DMS153 treated with DMSO at 0.1 percent for 48 hours (cell line): ENCODE results near the gene SYPL2.
"Not testable (repeated sequence)": the region's sequence is repeated elsewhere in the genome, so short reads cannot be mapped to it uniquely, and the experiment has no call there.

Experiments used
- DNase-seq: peaks from one replicate; lab custom pipeline; 2025; ENCODE audit not compliant: unreplicated experiment; lab: John Stamatoyannopoulos, UW

The SYPL2 gene

GRCh38 chr1:109470245-109470644 lies 3.9 kb downstream of the SYPL2 start:
- no peak for DNase-seq

- DNase-seq = no peak
These were observed 6.4 kb downstream of the SYPL2 start for GRCh38 chr1:109472779-109473178.

GRCh38 chr1:109473284-109474057 lies 7.1 kb downstream of the SYPL2 start:
- not testable (repeated sequence) for DNase-seq

- DNase-seq = no peak
These were observed 8.4 kb downstream of the SYPL2 start for GRCh38 chr1:109474697-109475096.

- no peak for DNase-seq
These were observed 8.9 kb downstream of the SYPL2 start for GRCh38 chr1:109475261-109475660.

GRCh38 chr1:109476825-109477224 lies 10.5 kb downstream of the SYPL2 start:
- DNase-seq = no peak

GRCh38 chr1:109477821-109478220 lies 11.5 kb downstream of the SYPL2 start:
- DNase-seq = no peak

GRCh38 chr1:109478806-109479205 lies 12.5 kb downstream of the SYPL2 start:
- DNase-seq = no peak

- DNase-seq = no peak
These were observed 13.0 kb downstream of the SYPL2 start for GRCh38 chr1:109479311-109479710.

- no peak for DNase-seq
These were observed 13.6 kb downstream of the SYPL2 start for GRCh38 chr1:109479901-109480300.

GRCh38 chr1:109481646-109482045 lies 15.3 kb downstream of the SYPL2 start:
- DNase-seq = no peak

- no peak for DNase-seq
These were observed 15.9 kb downstream of the SYPL2 start for GRCh38 chr1:109482242-109482641.

- no peak for DNase-seq
These were observed 16.7 kb downstream of the SYPL2 start for GRCh38 chr1:109482791-109483671.

- peak; percentile 79 for DNase-seq
These were observed 17.5 kb downstream of the SYPL2 start, which contains the start of gene ATXN7L2 for GRCh38 chr1:109483672-109484518. TSS of gene ATXN7L2 (plus strand) at chr1:109483905. CDS start at chr1:109483954, 49 bp downstream.

- DNase-seq = no peak
These were observed 18.2 kb downstream of the SYPL2 start for GRCh38 chr1:109484519-109484975.

GRCh38 chr1:109485001-109485400 lies 18.7 kb downstream of the SYPL2 start:
- no peak for DNase-seq

- no peak for DNase-seq
These were observed 20.9 kb downstream of the SYPL2 start for GRCh38 chr1:109487261-109487660.

- no peak for DNase-seq
These were observed 21.9 kb downstream of the SYPL2 start for GRCh38 chr1:109488201-109488600.

- DNase-seq = no peak
These were observed 22.4 kb downstream of the SYPL2 start for GRCh38 chr1:109488696-109489095.

GRCh38 chr1:109490029-109490933 lies 23.9 kb downstream of the SYPL2 start:
- no peak for DNase-seq
